ENCODE data around the gene PQBP1. TPM values are rescaled to one million over a fixed set of nuclear protein-coding genes. Genes with fewer than 3 reads are reported as not detected.

The PQBP1 gene
- total RNA-seq, 4 donors from 2014 or later = 40.4 to 60.3 (median 48.7) TPM

- Histone ChIP-seq H3K4me3 (no peak overlapping the region), H3K9me3 (no peaks in the 10 kb centered on the region), H3K27ac (no peak overlapping the region), H3K4me1 (peaks cover 0 to 15% (median 0%) of the 10 kb centered on the region in 4 donors), H3K36me3 (peaks cover 0 to 45% (median 0%) of the 10 kb centered on the region in 3 donors), H3K27me3 (no peaks in the 10 kb centered on the region)
- DNase-seq (ENCODE audit: low spot score in 2 of 2) = no peak
- WGBS, 2 donors = 91 to 92% methylated on average over 2 of the region's 2 CpGs
- TF ChIP-seq EP300 (IDR thresholded peaks at IDR 0.05) = no peak
These were observed 36.0 kb downstream of the PQBP1 start for GRCh38 chrX:48933757-48934156.

DNA sequence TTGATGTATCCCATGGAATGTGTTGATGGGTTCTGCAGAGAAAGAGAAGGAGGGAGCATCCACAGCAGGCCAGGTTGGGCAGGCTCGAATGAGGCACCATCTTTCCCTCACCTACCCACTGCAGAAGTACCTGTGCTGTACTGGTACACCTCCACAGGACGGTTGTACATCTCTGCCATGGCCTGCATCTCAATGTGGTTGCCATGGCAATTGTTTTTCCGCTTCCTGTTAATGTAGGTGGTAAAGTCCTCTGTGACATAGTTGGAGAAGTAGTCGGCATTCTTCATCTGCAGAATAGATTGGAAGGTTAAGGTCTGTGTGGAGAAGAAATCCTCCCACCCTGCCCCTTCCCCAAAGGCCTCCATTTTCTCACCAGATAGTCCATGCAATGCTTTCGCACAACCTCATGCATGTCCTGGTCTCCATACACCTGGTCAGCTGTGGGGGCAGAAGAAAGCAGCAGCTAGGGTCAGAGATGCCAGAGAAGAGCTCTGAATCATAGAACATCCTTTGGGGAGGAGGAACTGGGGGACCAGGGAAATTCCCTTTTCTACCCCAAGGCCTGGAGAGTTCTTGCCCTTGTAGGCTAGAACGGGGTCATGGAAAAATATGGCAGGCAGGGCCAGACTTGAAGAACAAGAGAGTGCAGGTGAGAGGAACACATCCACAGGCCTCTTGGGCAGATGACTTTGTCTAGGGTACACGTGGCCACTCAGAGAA, 37.0 kb downstream of the PQBP1 start:
- H3K36me3 ChIP-seq = peaks cover 0 to 40% (median 0%) of the 10 kb centered on the region in 3 donors
- no peak for TF ChIP-seq CTCF (IDR thresholded peaks at IDR 0.05)
- TF ChIP-seq EP300 (IDR thresholded peaks at IDR 0.05) = no peak
- TF ChIP-seq POLR2A (IDR thresholded peaks at IDR 0.05) = no peak
- H3K4me3 ChIP-seq = no peak overlapping the region
- DNase-seq (ENCODE audit: low spot score in 2 of 2) = no peak
- H3K9me3 ChIP-seq = no peaks in the 10 kb centered on the region
- 74 to 86% methylated on average over 5 to 7 of the region's 7 CpGs for WGBS, 2 donors
- H3K4me1 ChIP-seq = peaks cover 0 to 16% (median 0%) of the 10 kb centered on the region in 4 donors
- H3K27me3 ChIP-seq = no peaks in the 10 kb centered on the region
- no peak overlapping the region for H3K27ac ChIP-seq

DNA sequence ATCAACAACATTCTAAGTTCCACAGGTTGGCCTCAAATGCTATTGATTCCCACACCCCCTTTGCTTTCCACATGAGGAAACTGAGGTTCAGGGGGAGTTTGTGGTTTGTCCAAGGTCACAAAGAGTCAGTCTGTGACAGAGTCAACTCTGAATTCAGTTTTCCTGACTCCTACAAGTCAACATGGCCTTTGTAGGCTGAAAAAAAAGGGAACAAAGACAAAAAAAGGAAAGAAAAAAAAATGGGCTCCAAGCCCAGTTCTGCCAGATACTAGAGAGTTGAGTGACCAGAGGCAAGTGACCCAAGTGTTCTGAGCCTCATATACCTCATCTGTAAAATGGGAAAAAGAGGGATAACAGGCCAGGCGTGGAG, 37.6 kb downstream of the PQBP1 start:
- TF ChIP-seq EP300 (IDR thresholded peaks at IDR 0.05) (no peak), POLR2A (IDR thresholded peaks at IDR 0.05) (no peak), CTCF (IDR thresholded peaks at IDR 0.05) (no peak)
- Histone ChIP-seq H3K27me3 (no peaks in the 10 kb centered on the region), H3K4me3 (no peak overlapping the region), H3K27ac (no peak overlapping the region), H3K36me3 (peaks cover 0 to 36% (median 0%) of the 10 kb centered on the region in 3 donors), H3K9me3 (no peaks in the 10 kb centered on the region), H3K4me1 (peaks cover 0 to 20% (median 2%) of the 10 kb centered on the region in 4 donors)
- no peak for DNase-seq (ENCODE audit: low spot score in 2 of 2)
- WGBS, 2 donors = 60 to 95% methylated on average over 1 of the region's 1 CpG

- H3K9me3 ChIP-seq = no peaks in the 10 kb centered on the region
- TF ChIP-seq EP300 (IDR thresholded peaks at IDR 0.05) (no peak), POLR2A (IDR thresholded peaks at IDR 0.05) (no peak), CTCF (IDR thresholded peaks at IDR 0.05) (no peak)
- peaks cover 0 to 33% (median 0%) of the 10 kb centered on the region in 3 donors for H3K36me3 ChIP-seq
- DNase-seq (ENCODE audit: low spot score in 2 of 2) = no peak
- peaks cover 0 to 28% (median 6%) of the 10 kb centered on the region in 4 donors for H3K4me1 ChIP-seq
- 86 to 87% methylated on average over 4 to 8 of the region's 8 CpGs for WGBS, 2 donors
- peak overlapping the region in 2 of 4 donors; percentile 37 to 62 for H3K27ac ChIP-seq
- H3K4me3 ChIP-seq = no peak overlapping the region
- no peaks in the 10 kb centered on the region for H3K27me3 ChIP-seq
These were observed 38.8 kb downstream of the PQBP1 start for GRCh38 chrX:48936429-48937053.

DNA sequence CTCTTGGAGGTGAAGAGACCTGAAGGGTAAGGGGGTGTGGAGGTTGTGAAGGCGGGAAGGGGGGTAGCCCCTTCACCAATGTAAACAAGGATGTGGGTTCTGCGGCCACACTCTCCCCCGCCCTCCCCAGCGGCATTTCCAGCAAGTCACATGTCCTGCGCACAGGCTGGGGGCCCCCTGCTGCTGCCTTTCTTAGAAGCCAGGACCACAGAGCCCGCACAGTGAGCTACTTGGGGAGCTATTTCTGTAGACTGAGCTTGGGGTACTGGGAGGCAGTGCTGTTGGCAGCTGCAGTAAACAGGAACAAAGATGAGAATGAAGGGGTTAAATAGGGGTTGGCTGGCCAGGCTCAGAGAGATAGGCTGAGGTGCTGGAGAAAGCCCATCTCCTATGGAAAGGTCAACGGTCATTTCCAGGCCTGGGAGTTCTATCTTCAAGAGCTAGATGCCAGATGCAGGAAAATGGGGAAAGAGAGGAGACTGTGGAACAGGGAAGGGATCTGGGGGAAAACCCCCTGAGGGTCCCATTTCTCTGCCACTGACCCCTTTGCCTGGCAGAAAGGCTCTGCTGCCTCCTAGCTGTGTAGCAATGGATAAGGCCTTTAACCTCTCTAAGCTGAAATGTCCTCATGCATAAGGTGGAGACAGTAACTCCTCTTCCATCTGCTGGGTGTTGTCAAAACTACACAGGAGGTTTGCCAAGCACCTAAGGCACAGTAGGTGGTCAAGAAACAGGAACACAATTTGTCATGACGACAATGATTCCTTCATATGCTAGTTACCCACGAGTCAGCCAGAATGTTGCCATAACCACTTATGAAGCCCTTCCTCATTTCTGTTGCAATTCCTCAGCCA, 39.6 kb downstream of the PQBP1 start:
- Histone ChIP-seq H3K27me3 (no peaks in the 10 kb centered on the region), H3K27ac (peak overlapping the region in 2 of 4 donors; percentile 37 to 62), H3K4me3 (no peak overlapping the region), H3K36me3 (peaks cover 0 to 31% (median 0%) of the 10 kb centered on the region in 3 donors), H3K9me3 (no peaks in the 10 kb centered on the region), H3K4me1 (peaks cover 0 to 33% (median 6%) of the 10 kb centered on the region in 4 donors)
- WGBS, 2 donors = 20 to 42% methylated on average over 2 to 9 of the region's 9 CpGs
- peak in 1 of 2 donors; percentile 18 for DNase-seq (ENCODE audit: low spot score in 2 of 2)
- no peak for TF ChIP-seq EP300 (IDR thresholded peaks at IDR 0.05)
- no peak for TF ChIP-seq CTCF (IDR thresholded peaks at IDR 0.05)
- TF ChIP-seq POLR2A (IDR thresholded peaks at IDR 0.05) = no peak
